Effector CD4-positive, alpha-beta T cell (primary cell): ENCODE data around the gene LCLAT1.

Source experiments
- DNase-seq: peaks from one replicate; pipeline ENCODE4 v3.0.0-alpha.2; 2020

The LCLAT1 gene

DNA sequence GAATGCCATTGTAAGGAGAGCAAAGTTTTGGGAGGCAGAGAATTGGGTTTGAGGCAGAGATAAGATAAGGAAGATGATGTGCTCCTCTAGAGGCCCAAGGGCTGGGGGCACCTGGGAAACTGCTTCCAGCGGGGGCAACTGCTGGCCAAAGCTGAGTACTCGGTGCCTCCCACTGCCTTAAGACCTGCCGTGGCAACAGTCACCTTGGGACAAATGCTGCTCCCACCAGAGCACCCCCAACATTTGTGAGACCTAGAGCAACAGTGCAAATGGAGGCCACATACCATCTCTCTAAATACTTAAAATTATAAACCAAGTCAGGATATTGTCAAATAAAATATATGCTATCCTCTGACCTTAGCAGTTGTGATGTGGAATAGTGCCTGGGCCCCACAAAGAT, 233.1 kb downstream of the LCLAT1 start:
- no peak for DNase-seq

DNA sequence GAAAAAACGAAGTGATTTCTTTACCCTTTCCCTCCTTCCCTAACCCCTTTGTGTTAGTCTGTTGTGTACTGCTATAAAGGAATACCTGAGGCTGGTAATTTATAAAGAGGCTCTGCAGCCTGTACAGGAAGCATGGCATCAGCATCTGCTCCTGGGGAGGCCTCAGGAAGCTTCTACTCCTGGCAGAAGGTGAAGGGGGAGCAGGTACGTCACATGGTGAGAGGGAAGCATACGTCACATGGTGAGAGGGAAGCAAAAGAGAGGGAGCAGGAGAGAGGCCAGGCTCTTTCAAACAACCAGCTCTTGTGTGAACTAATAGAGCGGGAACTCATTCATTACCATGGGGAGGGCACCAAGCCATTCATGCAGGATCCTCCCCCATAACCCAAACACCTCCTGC, 234.0 kb downstream of the LCLAT1 start:
- no peak for DNase-seq

DNA sequence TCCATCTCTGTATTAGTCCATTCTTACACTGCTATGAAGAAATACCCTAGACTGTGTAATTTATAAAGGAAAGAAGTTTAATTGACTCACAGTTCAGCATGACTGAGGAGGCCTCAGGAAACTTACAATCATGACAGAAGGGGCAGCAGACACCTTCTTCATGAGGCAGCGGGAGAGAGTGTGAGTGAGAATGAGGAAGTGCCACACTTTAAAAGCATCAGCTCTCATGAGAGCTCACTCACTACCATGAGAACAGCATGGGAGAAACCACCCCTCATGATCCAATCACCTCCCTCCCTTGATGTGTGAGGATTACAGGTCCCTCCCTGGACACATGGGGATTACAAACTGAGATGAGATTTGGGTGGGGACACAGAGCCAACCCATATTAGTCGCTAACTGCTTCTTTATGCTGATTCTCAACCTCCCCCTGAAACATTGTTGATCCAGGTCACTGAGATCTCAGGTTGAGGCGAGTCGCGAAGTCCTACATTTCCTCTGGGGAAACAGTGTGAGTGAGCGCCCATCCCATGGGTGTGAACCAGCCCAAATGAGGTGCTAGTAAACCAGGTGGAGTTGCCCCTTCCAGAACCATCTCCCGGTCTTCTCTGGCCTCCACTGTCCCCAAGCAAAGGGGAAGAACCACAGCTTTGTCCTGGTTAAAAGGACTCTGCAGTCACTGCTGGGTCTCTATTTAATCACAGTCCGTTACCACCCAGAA, 236.3 kb downstream of the LCLAT1 start:
- DNase-seq, result no peak

DNA sequence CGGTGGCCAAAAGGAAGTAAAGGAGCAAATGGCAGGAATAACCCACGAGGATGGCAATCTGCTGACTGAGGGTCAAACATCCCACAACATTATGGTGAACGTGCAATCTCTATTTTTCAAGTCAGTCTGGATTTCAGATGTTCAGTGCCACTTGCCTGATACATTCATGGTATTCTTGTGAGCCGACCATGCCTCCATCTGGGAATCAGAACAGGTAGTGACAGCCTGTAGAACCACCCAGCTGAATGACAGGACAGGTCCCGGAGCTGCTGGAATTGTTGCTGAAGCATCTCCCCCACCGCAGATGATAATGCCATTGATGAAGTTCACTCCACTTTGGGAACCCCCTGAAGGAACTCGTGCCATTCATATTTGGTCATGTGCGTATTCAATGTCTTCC, 237.0 kb downstream of the LCLAT1 start:
- DNase-seq, result no peak

DNA sequence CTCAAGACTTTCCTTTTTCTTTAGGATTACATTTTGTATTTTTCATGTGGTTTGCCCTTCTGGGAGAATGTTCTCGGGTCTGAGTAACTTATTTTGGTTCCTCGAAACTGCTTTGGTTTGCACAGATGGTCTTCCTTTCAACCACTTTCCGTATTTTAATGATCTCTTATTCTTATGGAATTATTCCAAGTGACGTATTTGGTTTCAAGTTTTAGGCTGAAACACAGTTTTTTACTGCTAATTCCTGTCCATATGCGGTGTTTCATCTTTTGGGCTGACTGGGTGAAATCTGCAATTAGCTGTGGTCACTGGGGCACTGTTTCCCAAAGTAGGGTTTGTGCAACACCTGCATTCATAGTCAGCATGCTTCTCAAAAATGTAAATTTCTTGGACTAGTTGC, 237.5 kb downstream of the LCLAT1 start:
- DNase-seq, result no peak

DNA sequence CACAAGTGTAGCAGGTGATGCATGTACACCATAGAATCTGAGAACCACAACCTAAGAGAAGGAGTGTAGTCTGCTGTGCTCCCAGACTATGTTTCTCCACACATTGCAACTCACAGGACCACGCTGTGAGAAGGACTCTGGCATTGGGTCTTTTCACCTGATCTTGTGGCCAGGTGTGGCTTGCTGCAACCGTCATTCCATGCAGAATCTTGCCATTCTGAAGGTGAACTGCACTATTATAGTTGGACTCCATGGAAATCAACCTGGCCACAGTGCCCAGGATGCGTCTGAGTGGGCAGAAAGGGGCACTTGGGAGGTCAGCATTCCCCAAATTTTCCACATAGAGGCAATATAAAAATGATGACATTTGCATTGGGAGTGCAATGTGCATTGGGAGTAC, 237.9 kb downstream of the LCLAT1 start:
- no peak for DNase-seq

DNA sequence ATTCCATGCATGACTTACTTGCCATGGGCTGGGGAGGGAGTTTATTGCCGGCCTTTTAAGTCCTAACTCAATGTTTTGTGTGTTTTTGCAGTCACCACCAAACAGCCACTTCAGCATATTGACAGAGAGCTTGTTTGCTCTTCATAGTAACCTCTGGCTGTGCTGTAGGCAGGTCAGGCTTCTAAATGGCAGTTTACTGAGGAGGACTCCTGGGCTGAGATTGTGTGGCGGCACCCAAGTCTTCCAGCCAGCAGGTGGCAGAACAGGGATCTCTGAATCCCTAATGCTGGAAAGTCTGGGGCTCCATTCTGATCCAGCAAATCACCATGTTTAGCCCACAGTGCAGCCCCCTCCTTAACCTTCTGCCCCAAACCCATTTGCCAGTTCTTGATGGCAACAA, 239.0 kb downstream of the LCLAT1 start:
- DNase-seq, result no peak

DNA sequence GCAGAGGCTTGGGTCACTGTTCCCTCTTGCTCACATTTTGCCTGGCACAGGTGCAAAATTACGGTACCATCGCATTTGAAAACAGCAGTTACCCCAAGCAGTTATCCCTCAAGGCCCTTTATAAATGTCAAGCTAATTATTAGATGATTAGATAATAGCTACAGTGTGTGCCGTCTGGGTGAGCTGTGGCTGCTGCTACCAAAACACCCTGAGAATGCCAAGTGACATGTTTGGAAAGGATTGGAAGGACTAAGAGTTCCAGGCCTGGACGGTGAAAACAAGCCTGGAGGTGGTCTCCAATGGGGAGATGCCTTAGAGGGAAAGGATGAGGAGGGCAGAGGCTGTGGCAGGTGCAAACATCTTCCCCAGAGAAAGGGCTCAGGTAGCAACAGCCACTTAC, 239.6 kb downstream of the LCLAT1 start:
- no peak for DNase-seq

DNA sequence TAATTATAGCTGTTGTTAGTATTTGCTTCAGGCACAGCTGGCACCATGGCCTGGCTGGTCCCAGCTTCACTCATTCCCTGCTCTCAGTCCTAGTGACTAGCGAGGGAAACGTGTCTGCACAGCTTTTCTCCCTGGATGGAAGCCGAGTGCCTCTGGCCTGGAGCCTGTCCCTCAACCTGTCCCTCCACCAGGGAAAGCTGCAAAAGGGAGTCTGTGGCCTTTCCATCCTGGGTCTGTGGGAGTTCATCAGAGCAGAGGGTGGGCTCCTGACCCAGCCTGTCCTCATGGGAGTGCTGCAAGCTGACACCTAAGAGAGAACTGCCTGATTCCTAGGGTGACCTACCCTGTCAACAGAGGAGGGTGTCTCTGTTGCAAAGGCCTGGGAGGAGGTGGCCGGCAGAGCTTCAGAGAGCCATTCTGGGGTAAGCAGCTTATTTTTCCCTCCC, 241.9 kb downstream of the LCLAT1 start:
- no peak for DNase-seq

DNA sequence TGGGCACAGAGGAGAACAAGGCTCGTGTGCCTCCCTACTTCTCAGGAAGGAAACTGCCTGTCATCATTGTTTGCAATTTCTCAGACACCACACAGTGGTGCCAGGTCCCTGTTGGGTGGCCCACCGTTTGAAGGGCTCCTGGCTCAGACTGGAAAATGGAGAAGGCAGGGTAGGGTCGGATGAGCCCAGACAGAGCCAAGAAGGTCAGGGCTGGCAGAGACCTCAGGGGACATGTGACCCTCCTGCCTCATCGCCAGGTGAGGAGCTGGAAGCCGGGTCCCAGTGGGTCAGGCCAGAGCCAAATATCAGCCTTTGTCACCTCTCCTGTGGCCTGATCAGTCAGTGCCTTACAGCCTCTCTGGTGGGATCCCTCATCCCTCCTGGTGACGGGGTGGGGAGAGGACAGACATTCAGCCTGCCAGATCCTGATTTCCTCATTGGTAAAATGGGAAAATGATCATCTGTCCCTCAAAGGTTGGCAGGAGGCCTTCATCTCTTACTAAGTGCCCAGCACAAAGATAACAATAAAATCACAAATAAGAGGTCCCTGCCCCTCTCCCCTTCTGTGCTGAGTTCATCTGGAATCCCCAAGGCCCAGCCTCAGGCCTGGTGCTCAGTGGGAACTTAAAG, 242.6 kb downstream of the LCLAT1 start:
- no peak for DNase-seq

DNA sequence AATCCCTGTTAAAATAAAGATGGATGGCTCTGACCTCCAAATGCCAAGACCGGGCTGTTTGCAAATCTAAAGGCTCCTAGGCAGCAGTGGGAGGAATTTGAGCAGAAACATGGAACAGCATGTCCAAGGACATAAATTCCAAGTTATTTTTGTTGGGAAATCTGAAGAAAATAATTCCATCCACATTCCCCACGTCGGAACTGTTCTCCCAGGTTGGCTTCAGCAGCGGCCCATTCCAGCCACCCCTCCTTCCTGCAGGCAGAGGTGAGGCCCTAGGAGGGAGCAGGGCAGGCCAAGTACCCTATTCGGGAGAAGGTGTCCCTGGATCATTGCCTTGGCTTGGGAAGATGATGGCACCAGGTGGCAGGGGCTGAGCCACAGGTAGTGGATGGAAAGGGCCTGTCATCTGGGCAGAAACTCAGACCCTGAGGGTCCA, 243.1 kb downstream of the LCLAT1 start:
- no peak for DNase-seq

DNA sequence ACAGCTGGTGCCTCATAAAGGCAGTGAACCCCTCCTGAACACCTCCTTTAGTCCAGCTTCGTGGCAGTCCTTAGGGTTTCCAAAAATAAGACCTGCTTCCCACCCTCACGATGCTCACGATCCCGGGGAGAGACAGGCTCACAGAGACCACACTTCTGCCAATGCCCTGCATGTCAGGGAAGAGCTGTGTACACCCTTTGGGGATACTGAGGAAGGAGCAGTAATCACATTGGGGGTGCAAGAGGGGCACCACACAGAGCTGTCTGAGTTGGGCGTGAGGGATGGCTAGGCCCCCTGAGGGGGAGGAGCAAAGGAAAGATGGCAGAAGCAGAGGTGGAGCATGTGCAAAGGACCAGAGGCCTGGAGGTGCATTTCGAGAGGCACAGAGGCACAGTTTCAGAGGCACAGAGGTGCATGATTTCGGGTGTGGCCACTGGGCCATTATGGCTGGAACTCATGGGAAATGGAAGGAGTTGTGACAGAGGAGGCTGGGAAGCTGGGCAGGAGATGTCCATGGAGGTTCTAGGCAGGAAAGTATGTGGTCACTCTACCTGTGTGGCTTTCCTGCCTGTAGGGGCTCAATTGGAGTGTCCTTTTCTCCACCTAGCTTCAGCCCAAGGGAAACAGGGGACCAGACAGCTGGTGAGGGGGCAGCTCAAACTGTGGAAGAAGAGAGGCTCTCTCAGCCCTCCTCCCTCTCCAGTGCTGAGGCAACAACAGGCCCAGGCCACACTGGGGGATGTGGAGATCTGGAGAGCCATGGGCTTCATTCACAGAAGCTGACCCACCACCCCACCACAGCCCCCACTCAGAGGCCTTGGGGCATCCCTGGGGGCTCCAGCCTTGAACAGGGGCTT, 244.3 kb downstream of the LCLAT1 start:
- no peak for DNase-seq

DNA sequence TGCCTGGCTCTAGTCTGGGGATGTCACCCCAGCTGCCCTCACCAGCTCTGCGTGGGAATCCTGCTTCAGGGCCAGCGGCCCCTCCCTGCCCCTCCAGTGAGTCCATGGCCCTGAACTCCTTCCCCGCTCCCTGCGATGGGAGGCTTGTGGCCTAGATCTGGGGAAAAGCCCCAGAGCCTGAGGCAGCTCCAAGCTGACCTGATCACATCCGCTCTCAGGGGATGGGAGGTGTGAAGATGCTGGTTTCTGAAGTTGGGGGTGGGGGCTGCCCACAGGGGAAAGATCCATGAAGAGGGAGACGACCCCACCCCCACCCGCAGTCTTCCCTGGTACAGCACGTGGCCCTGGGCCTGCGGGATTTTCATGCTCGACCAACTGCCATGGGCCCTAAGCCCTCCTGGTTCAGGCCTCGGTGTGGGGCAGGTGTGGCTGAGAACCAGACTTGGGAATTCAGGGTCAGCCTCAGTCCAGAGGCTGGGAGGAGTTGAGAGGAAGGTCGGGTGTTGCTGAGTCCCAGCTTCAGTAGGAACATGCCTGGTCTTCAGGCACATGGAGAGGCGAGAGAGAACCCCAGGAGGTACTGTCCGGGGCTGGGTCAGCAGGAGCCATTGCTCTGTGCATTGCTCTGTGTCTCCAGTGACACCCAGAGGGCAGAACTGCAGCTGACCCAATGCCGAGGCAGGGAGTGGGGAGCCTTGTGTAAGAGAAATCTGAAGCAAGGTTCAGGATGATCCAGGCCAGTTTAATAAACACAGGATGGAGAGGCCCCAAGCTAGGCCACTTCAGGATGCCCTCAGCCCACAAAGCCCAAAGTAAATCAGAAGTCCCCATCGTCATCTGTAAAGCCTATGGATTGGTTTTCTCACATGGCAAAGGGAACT, 245.1 kb downstream of the LCLAT1 start:
- DNase-seq, result no peak

DNA sequence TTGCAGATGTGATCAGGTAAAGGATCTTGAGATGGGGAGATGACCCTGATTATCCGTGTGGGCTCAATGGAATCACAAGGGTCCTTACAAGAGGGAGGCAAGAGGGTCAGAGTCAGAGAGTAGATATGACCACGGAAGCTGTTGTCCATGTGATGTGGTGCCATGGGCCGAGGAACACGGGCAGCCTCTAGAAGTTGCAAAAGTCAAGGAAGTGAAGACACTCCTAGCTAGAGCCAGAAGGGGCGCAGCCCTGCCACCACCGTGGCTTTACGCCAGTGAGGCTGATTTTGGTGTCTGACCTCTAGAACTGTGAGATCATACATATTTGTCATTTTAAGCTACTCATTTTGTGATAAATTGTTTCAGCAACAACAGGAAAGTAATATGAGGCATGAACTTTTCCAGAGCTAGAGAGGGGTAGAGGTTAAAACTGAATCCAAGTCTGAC, 245.8 kb downstream of the LCLAT1 start:
- DNase-seq, result no peak
